Measurements from ENCODE around the gene TPTE.

- no peak for TF ChIP-seq CTCF (conservative IDR thresholded peaks at IDR 0.05)
- no peak for TF ChIP-seq ZFX (IDR thresholded peaks at IDR 0.05)
These were observed 117.7 kb downstream of the TPTE start for GRCh38 chr21:10639123-10639522.
